ENCODE measurements around the gene SLC45A3.

GRCh38 chr1:205637854-205638468 lies 42.3 kb downstream of the SLC45A3 start:
- no peak for TF ChIP-seq CTCF (IDR thresholded peaks at IDR 0.05)
- no peak for TF ChIP-seq POLR2A (IDR thresholded peaks at IDR 0.05)
